Psoas muscle (tissue), 8 donors: ENCODE results near the gene VSIG10L2. TPM values are rescaled to one million over a fixed set of nuclear protein-coding genes. Genes with fewer than 3 reads are reported as not detected.

Experiments used
- ATAC-seq, 4 donors: fragments of 200-7000 bp; cut with Tn5 transposase; one replicate each; pipeline ENCODE4 v1.9.1; 2020; ENCODE audit warnings: moderate library complexity in 3 of 4, mild to moderate bottlenecking in 2 of 4
- DNase-seq, 2 donors: peaks; one replicate each; pipeline ENCODE4 v3.0.0-alpha.2; 2020
- H3K27ac ChIP-seq: fragments of 200-600 bp; one replicate; pipeline ENCODE4 v1.8.0; 2022
- H3K27me3 ChIP-seq, 3 donors: fragments of 200-600 bp in 1 of 3; one replicate each; pipeline versions ENCODE4 v1.6.1 to v1.8.0; 2013 to 2022; ENCODE audit warnings: low read length in 2 of 3, mild to moderate bottlenecking in 2 of 3, moderate library complexity in 1 of 3; ENCODE audit not compliant: insufficient read depth in 3 of 3
- H3K36me3 ChIP-seq, 2 donors: fragments of 200-600 bp in 1 of 2; one replicate each; pipeline versions ENCODE4 v1.6.1 to v1.8.0; 2013 to 2022; ENCODE audit warnings: low read depth in 1 of 2, mild to moderate bottlenecking in 1 of 2, moderate library complexity in 1 of 2; ENCODE audit not compliant: insufficient read depth in 1 of 2
- H3K4me1 ChIP-seq: fragments of 200-600 bp; one replicate; pipeline ENCODE4 v1.8.0; 2022
- H3K4me3 ChIP-seq: fragments of 200-600 bp; one replicate; pipeline ENCODE4 v1.8.0; 2022; ENCODE audit warnings: mild to moderate bottlenecking
- H3K9me3 ChIP-seq: fragments of 200-600 bp; one replicate; pipeline ENCODE4 v1.8.0; 2022
- CTCF ChIP-seq: fragments of 200-600 bp; IDR thresholded peaks from one replicate; pipeline ENCODE4 v1.8.0; 2022; ENCODE audit warnings: antibody characterized with exemption
- WGBS, 3 donors: extraction: QIAGEN DNeasy Blood & Tissue Kit; methylation state at CpG; one replicate each; pipeline versions ENCODE4 v1.1.6 to v1.1.7; 2013; 5-methylcytosine and 5-hydroxymethylcytosine counted together
- intact Hi-C, 2 donors: fragments of 100-400 bp; cut with DNase I; formaldehyde crosslinking; loops; one replicate each; pipeline versions ENCODE4 v1.11.0 to v1.14.2; 2022
- polyA plus RNA-seq, 3 donors: library from polyadenylated mRNA; stranded (reverse); fragments of 200-250 nt; gene quantifications; one replicate each; pipeline ENCODE4 v1.2.3, GENCODE V29; 2013
- total RNA-seq, 4 donors: library from RNA; stranded (reverse); fragmentation: NEBNext Ultra II Directional in 2 of 4; extraction: Animal tissue kit (Norgen Biotek cat#: 25700) in 2 of 4; gene quantifications; one replicate each; pipeline versions ENCODE4 v1.2.1 to v1.2.4, GENCODE V29; 2021 to 2023
- donor health status: healthy with polysubstance abuse.
- donor health status: DM: no; HTN: no; CAD: no; lungs with moderate emphysema.
- donor health status: Bipolar disorder and iron deficiency.
- donor health status: healthy.
- donor health status: DM: yes; HTN: yes; CAD: no.
- donor health status: DM: no; HTN: no; CAD: no.
- donor health status: DM: no; HTN: no; CAD: no.
- donor health status: DM: yes; HTN: yes; CAD: no.

VSIG10L2 gene
- total and polyA plus RNA-seq, 7 donors: 0.21 TPM; not detected in 6

- Histone ChIP-seq H3K9me3 (no peaks in the 10 kb centered on the region), H3K27ac (no peak overlapping the region), H3K36me3 (no peaks in the 10 kb centered on the region), H3K27me3 (no peaks in the 10 kb centered on the region), H3K4me1 (no peaks in the 10 kb centered on the region), H3K4me3 (no peak overlapping the region)
- no peak for ATAC-seq
- DNase-seq: no peak
- WGBS, 3 donors: 72 to 90% (median 73%) methylated on average over 3 of the region's 3 CpGs
- intact Hi-C loops: no loop called here
- TF ChIP-seq CTCF: no peak
Measured at GRCh38 chr11:125977333-125977732, 31.5 kb downstream of the VSIG10L2 start.

GRCh38 chr11:125978181-125978716 is 32.4 kb downstream of the VSIG10L2 start:
- Histone ChIP-seq H3K4me3 (no peak overlapping the region), H3K36me3 (peaks cover 0 to 2% of the 10 kb centered on the region in 2 donors), H3K27ac (no peak overlapping the region), H3K27me3 (no peaks in the 10 kb centered on the region), H3K4me1 (no peaks in the 10 kb centered on the region), H3K9me3 (no peaks in the 10 kb centered on the region)
- intact Hi-C loops: no loop called here
- TF ChIP-seq CTCF: no peak
- DNase-seq: no peak
- ATAC-seq: no peak
- 63 to 83% (median 73%) methylated on average over 6 of the region's 6 CpGs for WGBS, 3 donors

GRCh38 chr11:125978778-125979407 is 33.0 kb downstream of the VSIG10L2 start:
- H3K9me3 ChIP-seq: no peaks in the 10 kb centered on the region
- ATAC-seq (no peak), DNase-seq (no peak)
- no peaks in the 10 kb centered on the region for H3K4me1 ChIP-seq
- peaks cover 0 to 4% of the 10 kb centered on the region in 2 donors for H3K36me3 ChIP-seq
- H3K4me3 ChIP-seq: no peak overlapping the region
- WGBS, 3 donors: 74 to 84% (median 81%) methylated on average over 3 of the region's 3 CpGs
- no peaks in the 10 kb centered on the region for H3K27me3 ChIP-seq
- intact Hi-C loops: loop anchor here in 1 of 2 donors (1.0 kb wide), 1 partner anchor 36 kb away; no protein-coding TSS in a partner anchor
- TF ChIP-seq CTCF: no peak
- no peak overlapping the region for H3K27ac ChIP-seq

- no peak for TF ChIP-seq CTCF
- H3K4me1 ChIP-seq: no peaks in the 10 kb centered on the region
- intact Hi-C loops: loop anchor here in 1 of 2 donors (1.0 kb wide), 1 partner anchor 36 kb away; no protein-coding TSS in a partner anchor
- no peak overlapping the region for H3K27ac ChIP-seq
- ATAC-seq: no peak
- WGBS, 3 donors: 91 to 94% (median 94%) methylated on average over 3 of the region's 3 CpGs
- no peaks in the 10 kb centered on the region for H3K27me3 ChIP-seq
- DNase-seq: no peak
- no peak overlapping the region for H3K4me3 ChIP-seq
- no peaks in the 10 kb centered on the region for H3K9me3 ChIP-seq
- peaks cover 0 to 4% of the 10 kb centered on the region in 2 donors for H3K36me3 ChIP-seq
Measured at GRCh38 chr11:125979511-125979910, 33.7 kb downstream of the VSIG10L2 start.
